Cardiac septum (tissue), 1 donor: ENCODE data around the gene ARFGEF3. TPM values are rescaled to one million over a fixed set of nuclear protein-coding genes. Genes with fewer than 3 reads are reported as not detected.
"Not testable (repeated sequence)": the region's sequence is repeated elsewhere in the genome, so short reads cannot be mapped to it uniquely, and the experiment has no call there.

Experiments used
- DNase-seq: peaks from one replicate; pipeline ENCODE4 v3.0.0-alpha.2; 2020; ENCODE audit warnings: low spot score
- intact Hi-C: fragments of 100-400 bp; cut with DNase I; formaldehyde crosslinking; loops from one replicate; pipeline ENCODE4 v1.14.0; 2022
- long read RNA-seq: library from polyadenylated mRNA; unstranded; transcript quantifications from one replicate; pipeline ENCODE4 v2.0.0, GENCODE V29; 2021
- total RNA-seq: library from RNA; stranded (reverse); fragmentation: NEBNext Ultra II Directional; extraction: Animal tissue kit (Norgen Biotek cat#: 25700); gene quantifications from one replicate; pipeline ENCODE4 v1.2.1, GENCODE V29; 2021
- donor health status: DM: no; HTN: no; CAD: no.

ARFGEF3 gene, protein sequence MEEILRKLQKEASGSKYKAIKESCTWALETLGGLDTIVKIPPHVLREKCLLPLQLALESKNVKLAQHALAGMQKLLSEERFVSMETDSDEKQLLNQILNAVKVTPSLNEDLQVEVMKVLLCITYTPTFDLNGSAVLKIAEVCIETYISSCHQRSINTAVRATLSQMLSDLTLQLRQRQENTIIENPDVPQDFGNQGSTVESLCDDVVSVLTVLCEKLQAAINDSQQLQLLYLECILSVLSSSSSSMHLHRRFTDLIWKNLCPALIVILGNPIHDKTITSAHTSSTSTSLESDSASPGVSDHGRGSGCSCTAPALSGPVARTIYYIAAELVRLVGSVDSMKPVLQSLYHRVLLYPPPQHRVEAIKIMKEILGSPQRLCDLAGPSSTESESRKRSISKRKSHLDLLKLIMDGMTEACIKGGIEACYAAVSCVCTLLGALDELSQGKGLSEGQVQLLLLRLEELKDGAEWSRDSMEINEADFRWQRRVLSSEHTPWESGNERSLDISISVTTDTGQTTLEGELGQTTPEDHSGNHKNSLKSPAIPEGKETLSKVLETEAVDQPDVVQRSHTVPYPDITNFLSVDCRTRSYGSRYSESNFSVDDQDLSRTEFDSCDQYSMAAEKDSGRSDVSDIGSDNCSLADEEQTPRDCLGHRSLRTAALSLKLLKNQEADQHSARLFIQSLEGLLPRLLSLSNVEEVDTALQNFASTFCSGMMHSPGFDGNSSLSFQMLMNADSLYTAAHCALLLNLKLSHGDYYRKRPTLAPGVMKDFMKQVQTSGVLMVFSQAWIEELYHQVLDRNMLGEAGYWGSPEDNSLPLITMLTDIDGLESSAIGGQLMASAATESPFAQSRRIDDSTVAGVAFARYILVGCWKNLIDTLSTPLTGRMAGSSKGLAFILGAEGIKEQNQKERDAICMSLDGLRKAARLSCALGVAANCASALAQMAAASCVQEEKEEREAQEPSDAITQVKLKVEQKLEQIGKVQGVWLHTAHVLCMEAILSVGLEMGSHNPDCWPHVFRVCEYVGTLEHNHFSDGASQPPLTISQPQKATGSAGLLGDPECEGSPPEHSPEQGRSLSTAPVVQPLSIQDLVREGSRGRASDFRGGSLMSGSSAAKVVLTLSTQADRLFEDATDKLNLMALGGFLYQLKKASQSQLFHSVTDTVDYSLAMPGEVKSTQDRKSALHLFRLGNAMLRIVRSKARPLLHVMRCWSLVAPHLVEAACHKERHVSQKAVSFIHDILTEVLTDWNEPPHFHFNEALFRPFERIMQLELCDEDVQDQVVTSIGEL (N-terminal part only)
- 9.6 TPM for total RNA-seq
- long read RNA-seq, partial matches to known transcripts: 2 of 6 reads
- long read RNA-seq, other reads (novel, unspliced or antisense): 4 of 6 reads

DNA sequence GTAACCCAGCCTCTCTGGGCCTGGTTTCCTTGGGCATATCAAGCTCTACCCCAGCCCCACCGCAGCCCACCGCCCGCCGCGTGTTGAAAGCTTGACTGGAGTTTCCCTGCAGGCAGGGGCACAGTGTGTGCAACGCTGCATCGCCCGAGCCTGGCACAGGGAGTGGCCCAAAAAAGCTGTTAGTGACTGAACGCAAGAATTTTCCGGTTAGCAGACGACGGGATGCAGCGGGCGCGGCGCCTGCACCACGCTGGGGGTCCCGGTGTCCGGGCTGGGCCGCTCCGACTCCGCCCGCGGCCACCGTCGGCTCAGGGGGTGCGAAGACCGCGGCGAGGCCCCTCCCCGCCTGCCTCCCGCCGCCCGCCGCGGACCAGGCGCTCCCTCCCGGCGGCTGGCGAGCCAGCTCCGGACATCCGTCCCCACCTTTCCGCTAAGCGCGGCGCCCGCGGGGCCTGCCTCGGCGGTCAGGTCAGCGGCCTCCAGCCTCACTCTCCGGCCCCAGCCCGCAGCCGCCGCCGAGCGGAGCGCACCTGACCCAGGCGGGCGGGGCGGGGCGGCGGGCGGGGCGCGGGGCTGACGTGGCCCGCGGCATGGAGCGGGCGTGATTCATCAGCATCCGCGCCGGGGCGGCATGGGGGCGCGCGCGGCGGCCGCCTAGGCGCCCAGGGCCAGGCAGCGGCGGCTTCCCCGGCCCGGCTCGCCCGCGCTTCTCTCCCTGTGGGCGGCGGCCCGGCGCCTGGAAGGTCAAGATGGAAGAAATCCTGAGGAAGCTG lies at the start of gene ARFGEF3:
ARFGEF3 (plus strand) TSS at position 602 of the 773 bp plus-strand sequence; CDS start at position 750, 148 bp downstream.
- intact Hi-C loops: no loop called here

DNA sequence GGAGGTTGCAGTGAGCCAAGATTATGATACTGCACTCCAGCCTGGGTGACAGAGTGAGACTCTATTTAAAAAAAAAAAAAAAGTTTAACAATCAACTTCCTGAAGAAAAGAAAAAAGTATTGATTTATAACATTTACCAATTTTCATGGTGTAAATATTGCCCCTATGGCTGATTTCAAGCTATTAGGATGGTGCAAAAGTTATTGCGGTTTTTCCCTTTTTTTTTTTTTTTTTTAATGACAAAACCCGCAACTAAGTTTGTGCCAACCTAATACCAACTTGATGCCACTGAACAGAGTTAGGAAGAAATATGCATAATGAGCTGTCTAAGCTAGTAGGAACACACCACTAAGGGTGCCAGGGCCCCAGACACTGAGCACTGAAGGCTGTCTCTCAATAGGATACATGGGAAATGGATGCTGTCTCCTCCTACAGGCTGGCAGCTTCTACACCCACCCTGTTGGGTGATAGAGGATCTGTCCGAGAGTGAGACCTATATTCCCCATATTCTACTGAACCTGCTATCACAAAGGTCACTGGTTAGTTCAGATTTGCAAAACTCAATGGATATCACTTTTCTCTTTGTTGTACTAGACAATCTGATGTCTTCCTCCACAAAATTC lies 48.0 kb upstream of the ARFGEF3 start:
- intact Hi-C loops: no loop called here
- no peak for DNase-seq

More for the DNA sequence above, at the start of gene ARFGEF3:
- peak; percentile 81 for DNase-seq

DNA sequence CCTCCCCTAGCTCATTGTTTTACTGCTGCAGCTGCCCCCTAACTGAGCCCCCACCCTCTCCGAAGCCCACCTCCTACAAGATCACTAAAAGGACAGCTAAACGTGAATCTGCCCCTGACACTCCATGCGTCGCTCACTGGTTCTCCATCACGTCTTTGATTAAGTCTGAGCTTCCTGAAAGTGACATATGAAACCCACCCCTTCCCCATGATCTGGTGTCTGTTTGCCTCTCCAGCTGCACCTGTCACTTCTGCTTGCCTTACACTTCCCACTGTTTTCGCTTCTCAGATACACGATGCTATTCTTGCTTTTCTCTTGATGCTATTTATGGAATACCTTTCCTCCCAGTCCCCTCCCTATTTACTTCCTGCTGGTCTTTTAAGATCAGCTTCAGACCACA lies 46.5 kb upstream of the ARFGEF3 start:
- intact Hi-C loops: loop anchor here (5.0 kb wide), 3 partner anchors 287 to 652 kb away; partner anchors contain the start of gene HEBP2
- no peak for DNase-seq

DNA sequence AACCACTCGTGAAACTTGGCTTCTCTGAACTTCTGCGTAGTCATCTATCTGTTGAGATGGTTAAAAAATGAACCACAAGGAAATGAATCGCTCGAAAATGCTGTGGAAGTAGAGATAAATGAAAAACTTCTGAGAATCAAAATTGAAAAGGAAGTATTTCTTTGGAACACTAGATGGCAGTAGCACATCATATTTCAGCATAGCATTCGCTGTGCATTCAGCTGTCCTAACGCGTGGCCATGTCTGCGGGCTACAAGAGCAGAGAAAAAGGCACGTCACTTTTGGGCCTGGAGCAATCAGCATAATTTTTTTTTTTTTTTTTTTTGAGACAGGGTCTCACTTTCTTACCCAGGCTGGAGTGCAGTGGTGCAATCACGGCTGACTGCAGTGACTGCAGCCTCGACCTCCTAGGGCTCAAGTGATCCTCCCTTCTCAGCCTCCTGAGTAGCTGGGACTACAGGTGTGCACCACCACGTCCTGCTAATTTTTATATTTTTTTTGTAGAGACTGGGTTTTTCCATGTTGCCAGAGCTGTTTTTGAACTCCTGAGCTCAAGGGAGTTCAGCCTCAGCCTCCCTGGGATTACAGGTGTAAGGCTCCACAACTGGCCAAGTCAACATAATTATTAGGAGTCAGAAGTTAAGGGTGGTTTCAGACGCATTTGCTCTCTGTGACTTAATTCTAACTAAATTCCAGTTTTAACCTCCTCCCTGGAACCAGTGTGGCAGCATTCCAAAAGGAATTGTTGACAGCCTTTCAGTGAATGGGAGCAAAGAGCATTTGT lies 45.7 kb upstream of the ARFGEF3 start:
- DNase-seq: no peak
- intact Hi-C loops: loop anchor here (1.0 to 5.0 kb wide), 4 partner anchors 162 to 651 kb away; partner anchors contain the start of gene HEBP2

DNA sequence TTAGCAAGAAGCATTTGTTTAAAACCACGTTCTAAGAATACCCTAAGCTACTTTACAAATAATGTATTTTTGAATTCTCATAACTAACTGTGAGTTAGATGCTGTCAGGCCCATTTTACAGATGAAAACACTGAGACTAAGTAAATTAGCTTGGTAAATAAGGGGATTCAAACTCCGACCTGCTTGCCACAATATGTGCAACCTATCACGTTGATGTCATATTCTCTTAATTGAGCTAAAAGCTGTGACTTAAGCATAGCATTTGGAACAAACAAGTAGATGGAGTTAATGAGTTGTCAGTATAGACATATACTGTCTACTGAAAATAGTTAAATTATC lies 45.1 kb upstream of the ARFGEF3 start:
- no peak for DNase-seq
- intact Hi-C loops: loop anchor here (1.0 to 5.0 kb wide), 4 partner anchors 162 to 651 kb away; partner anchors contain the start of gene HEBP2

DNA sequence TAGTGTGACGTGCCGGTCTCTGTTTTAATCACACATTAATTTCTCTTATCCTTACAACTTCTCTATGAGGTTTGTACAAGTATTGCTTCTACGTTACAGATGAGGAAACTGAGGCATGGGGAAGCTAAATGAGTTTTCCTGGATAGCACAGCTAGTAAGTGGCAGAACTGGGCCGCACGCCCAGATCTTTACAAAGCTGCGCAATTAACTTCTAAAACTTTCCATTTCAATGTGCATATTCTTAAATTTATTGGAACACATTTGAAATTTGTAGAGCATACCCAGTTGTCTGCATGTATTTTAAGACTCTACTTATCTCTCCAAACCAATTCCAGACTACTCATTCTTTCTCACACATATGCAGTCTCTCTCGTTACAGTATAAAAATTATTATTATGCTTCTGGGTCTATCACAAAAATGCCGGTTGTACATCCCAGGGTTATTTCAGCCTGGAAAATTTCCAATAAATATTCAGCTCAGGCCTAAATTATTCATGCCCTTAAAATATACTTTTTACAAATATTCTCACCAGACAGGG lies 44.3 kb upstream of the ARFGEF3 start:
- intact Hi-C loops: loop anchor here (5.0 kb wide), 3 partner anchors 285 to 650 kb away; partner anchors contain the start of gene HEBP2
- no peak for DNase-seq

DNA sequence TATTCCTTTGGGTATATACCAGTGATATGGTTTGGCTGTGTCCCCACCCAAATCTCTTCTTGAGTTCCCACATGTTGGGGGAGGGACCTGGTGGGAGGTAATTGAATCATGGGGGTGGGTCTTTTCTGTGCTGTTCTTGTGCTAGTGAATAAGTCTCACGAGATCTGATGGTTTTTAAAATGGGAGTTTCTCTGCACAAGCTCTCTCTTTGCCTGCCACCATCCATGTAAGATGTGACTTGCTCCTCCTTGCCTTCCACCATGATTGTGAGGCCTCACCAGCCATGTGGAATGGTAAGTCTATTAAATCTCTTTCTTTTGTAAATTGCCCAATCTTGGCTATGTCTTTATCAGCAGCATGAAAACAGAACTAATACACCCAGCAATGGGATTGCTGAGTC lies 42.5 kb upstream of the ARFGEF3 start:
- intact Hi-C loops: loop anchor here (5.0 kb wide), 3 partner anchors 283 to 648 kb away; partner anchors contain the start of gene HEBP2
- not testable (repeated sequence) for DNase-seq

DNA sequence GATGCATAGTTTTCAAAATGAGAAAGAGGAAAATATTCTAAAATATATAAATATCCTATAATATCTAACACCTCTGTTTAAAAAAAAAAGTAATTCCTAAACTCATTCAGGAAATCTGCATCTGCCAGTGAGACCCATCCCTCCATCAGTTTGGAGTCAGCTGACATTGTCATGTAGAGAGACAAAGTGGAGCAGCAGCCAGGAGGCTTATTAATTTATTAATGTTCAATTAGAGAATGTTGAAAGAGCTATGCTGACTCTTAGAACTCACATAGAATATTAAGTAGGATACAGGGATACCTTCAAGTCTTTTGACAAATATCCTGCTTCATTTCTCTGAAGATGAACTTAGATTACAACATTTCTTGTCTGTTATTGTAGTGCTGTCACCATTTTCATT lies 41.8 kb upstream of the ARFGEF3 start:
- intact Hi-C loops: loop anchor here (5.0 kb wide), 3 partner anchors 282 to 647 kb away; partner anchors contain the start of gene HEBP2

DNA sequence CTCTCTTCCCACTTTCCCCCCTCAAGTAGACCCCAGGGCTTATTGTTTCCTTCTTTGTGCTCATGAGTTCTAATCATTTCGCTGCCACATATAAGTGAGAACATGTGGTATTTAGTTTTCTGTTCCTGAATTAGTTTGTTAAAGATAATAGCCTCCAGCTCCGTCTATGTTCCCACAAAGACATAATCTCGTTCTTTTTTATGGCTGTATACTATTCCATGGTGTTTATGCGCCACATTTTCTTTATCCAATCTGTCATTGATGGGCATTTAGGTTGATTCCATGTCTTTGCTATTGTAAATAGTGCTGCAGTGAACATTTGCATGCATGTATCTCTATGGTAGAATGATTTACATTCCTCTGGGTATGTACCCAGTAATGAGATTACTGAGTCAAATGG lies 37.6 kb upstream of the ARFGEF3 start:
- DNase-seq: no peak
- intact Hi-C loops: no loop called here

More for the DNA sequence above, 41.8 kb upstream of the ARFGEF3 start:
- no peak for DNase-seq

DNA sequence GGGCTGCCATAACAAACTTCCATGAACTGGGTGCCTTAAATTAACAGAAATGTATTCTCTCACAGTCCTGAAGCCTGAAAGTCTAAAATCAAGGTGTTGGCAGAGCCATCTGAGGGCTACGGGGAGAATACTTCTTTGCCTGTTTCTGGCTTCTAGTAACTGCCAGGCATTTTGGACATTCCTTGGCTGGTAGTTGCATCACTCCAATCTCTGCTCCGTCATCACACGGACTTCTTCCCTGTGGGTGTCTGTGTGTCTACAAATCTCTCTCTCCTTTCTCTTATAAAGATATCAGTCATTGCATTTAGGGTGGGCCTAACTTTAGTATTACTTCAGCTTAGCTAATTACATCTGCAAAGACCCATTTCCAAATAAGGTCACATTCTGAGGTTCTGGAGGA lies 33.6 kb upstream of the ARFGEF3 start:
- DNase-seq: no peak
- intact Hi-C loops: no loop called here

DNA sequence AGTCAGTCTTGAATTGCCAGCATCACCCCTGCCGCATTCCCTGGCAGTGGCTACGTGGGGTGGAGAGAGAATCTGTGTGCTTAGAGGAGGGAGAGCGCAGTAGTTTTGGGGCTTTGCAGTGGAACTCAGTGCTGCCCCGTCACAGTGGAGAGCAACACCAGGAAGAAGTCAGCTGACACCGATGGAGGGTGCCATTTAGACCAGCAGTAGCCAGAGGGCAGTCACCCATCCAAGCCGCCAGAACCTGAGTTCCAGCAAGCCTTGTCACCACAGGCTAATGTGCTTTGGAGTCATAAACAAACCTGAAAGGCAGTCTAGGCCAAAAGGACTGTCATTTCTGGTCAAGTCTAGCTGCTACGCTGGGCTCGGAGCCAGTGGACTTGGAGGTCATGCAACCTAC lies 32.5 kb upstream of the ARFGEF3 start:
- intact Hi-C loops: no loop called here
- DNase-seq: no peak

DNA sequence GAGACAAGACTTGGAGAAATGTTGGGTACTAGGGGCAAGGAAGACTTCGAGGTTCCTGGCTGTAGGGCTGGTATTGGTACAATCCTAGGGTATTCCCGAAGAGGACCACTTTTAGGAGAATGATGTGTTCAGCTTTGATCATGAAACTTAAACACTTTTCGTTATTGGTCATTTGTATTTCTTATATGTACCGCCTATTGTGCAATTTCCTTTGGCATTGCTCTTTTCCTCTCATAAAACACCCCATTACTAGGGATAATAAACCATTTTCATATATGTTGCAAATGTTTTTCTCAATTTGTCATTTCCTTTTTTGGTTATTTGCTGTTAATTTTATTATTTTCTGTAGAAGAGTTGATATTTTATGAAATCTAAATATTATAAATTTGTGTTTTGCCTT lies 18.9 kb upstream of the ARFGEF3 start:
- intact Hi-C loops: no loop called here

DNA sequence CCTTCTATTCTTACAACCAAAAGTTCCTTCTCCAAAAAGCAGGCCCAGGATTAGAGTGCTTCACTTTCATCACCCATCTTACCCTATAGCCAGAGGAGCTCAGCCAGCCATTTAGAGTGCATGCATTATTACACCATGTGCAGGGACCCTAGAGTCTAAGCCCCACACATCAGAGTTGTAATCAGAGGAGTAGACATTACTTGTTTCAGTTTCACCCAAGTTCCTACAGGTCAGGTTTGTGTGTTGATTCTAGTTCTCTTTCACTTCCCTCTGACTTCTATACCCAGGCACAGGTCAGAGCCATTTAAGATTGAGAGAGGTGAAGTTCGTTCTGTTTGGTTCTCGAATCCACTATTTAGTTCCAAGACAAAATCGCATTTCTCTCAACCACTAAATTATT lies 16.3 kb upstream of the ARFGEF3 start:
- no peak for DNase-seq
- intact Hi-C loops: no loop called here

More for the DNA sequence above, 18.9 kb upstream of the ARFGEF3 start:
- no peak for DNase-seq

DNA sequence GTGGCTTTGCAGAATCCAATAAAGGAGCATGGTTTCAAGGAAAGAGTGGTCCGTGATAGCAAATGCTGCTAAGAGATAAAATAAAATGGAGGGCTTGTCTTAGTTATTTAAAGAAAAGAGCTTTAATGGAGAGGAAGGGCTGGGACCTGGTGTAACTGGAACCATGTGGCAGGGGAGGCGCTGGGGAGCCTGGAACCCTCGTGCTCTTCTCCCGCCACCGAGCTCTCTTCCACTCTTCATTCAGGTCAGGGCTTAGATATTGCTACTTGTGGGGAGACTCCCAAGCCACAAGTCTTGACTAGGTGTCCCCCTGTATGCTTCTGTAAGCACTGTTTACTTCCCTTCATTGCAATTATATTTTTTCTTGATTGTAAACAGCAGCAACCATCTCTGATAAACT lies 15.2 kb upstream of the ARFGEF3 start:
- intact Hi-C loops: no loop called here
- DNase-seq: no peak

DNA sequence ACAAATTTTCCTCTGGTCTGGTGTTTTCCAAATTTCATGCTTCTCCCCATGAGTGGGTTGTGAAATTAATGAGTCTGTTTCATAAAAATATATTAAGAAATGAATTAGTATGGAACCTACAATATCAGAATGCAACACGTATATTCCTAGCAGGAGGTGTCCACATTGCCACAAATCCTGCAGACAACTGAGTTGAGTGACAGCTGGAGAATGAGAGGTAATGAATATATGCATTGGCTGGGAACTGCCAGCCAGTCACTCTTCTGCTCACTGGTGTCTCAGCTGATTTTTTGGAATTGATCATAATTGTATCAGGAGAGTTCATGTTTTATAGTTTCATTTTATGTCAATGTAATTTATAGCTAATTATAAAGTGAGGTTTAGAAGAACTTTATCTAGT lies 6.3 kb upstream of the ARFGEF3 start:
- no peak for DNase-seq
- intact Hi-C loops: no loop called here

DNA sequence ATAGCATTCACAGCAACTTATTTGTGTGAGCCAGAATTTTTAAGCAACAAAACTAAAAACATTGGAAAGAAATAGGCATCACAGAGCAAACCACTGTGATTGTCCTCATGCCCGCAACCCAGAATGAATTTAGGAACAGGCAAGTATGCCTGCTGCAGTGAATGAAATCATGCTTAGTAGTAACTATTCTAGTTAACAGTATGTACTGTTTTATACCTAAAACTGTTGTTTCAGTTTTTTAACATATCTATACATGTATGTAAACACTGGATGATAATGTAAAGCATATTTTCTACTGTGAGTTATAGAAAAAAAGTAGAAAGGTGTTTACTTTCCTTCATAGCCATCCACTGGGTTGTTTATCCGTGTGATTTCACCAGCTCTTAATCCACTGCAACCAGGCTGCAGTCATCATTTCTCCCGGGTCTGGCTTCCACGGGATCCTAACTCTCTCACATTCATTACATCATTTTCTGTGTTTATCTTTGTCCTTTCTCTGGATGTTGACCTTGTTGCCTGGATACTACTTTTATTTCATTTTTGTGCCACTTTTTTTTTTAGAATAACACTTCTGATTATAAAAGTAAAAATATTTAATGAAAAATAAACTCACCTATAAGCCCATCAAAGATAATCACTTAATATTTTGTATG lies 3.6 kb upstream of the ARFGEF3 start:
- DNase-seq: no peak
- intact Hi-C loops: no loop called here

DNA sequence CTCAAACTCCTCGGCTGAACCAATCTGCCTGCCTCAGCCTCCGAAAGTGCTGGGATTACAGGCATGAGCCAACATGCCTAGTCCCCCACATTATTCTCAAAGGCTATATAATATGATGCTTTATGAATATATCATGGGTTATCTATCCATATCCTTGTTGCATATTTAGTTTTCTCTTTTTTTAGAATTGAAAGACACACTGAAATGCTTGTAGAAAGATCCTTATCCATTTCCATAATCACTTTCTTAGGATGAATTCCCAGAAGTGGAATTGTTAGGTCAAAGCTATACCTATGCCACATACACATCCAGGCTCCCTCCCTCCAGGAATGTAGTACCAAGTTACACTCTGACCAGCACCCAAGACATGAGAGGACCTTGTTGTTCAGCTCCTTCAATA lies 2.5 kb upstream of the ARFGEF3 start:
- intact Hi-C loops: no loop called here
- no peak for DNase-seq
